ENCODE results near the gene PAQR7.
"Not testable (repeated sequence)": the region's sequence is repeated elsewhere in the genome, so short reads cannot be mapped to it uniquely, and the experiment has no call there.

PAQR7 gene

DNA sequence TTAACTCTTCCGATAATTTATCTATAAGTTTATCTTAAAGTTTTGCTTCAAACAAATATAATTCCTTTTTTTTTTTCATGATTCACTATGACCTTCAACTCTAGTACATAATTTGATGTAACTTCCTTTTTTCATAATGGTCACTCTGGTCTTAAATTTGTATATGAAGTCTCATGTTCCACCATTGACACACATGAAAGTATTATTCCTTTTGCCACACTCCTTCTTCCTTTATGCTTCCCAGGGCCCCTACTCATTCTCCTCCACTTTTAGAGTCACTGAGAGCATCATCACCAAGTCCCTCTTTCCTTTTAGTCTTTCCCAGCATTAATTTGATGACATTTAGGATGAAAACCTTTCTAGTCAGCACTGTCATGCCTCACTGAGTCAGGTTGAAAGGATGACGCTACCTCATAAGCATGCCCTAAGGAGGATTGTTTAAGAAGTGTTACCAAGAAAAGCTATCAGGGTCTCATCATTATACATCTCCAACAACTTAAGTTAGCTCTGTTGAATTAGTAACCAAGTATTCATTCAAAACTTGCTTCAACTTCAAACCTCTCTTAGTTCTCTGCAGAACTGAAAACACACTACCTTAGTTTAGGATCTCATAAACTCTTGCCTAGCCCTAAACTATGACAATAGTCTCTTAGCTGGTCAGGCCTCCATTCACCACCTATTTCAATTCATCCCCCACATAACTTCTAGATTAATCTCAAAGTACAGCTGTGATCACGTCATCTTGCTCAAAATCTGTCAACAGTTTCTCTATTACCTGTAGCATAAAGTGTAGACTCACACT is 30.8 kb downstream of the PAQR7 start:
- no peak for DNase-seq

- no peak for DNase-seq
Measured at GRCh38 chr1:25843483-25843882, 32.0 kb downstream of the PAQR7 start.

- DNase-seq = not testable (repeated sequence)
Measured at GRCh38 chr1:25839808-25840207, 35.7 kb downstream of the PAQR7 start.

- no peak for DNase-seq
Measured at GRCh38 chr1:25837262-25837875, 38.1 kb downstream of the PAQR7 start.

- DNase-seq = no peak
Measured at GRCh38 chr1:25836695-25837094, 38.8 kb downstream of the PAQR7 start.

- DNase-seq = no peak
Measured at GRCh38 chr1:25834894-25835293, 40.6 kb downstream of the PAQR7 start.

GRCh38 chr1:25833158-25833557 is 42.4 kb downstream of the PAQR7 start:
- no peak for DNase-seq

DNA sequence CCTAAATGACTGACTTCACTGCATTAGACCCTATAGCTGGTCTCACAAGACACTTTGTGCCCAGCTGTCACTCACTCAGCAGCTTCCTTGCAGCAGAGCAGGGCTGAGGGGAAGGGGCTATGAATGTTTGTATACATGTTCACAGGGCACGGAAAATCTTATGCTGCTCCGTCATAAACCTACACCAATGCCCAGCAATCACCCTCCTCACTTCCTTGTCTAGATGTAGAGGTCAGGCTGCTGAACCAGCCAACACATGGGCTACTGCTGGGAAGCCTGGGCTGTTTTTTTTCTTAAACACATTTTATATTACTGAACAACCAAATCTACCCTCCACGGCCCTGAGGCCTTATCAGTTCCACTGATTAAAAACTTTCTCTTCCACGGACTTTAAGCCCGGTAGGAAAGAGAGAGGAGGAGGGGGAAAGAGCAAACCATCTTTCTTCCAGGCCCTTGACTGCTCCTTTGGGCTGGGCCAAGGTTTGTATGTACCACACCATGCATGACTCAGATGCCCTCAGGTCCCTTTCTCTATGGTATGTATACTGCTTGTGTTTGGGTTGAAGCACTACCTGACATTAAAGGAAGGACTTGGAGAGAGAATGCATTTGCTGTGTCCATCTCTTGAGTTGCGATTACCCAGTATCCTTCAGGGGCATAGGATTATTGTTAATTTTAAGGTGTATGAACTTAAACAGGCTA is 43.0 kb downstream of the PAQR7 start:
- no peak for DNase-seq

- DNase-seq = no peak
Measured at GRCh38 chr1:25831569-25832196, 43.8 kb downstream of the PAQR7 start.

- no peak for DNase-seq
Measured at GRCh38 chr1:25829046-25829445, 46.5 kb downstream of the PAQR7 start.

DNA sequence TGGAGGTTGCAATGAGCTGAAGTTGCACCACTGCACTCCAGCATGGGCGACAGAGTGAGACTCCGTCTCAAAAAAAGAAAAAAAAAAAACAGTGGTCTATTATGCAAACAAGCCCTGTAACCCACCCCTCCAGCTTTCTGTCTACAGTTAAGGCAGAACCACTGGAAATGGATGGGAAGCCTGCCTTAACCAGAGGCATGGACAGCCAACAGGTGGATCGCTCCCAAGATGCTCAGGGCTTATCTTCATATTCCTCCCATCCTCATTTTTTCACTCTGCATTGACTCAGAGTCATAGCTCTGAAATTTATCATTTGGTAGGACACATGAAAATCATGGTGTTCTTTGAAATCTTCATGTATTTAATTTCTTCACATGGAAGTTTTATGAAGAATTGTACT is 47.0 kb downstream of the PAQR7 start:
- DNase-seq = no peak

DNA sequence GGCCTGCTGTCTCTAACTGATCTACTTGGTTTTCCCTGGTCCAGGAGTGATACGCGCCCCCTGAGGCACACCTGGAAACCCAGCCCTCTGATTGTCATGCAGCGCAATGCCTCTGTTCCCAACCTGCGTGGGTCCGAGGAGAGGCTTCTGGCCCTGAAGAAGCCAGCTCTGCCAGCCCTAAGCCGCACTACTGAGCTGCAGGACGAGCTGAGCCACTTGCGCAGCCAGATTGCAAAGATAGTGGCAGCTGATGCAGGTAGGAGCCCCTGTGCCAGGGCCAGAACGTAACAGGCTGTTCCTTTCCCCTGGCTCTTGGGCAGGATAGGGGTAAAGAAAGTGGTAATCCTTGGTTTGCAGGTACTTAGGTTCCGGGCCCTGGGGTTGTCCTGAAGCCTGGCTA is 48.9 kb downstream of the PAQR7 start:
- DNase-seq = no peak

DNA sequence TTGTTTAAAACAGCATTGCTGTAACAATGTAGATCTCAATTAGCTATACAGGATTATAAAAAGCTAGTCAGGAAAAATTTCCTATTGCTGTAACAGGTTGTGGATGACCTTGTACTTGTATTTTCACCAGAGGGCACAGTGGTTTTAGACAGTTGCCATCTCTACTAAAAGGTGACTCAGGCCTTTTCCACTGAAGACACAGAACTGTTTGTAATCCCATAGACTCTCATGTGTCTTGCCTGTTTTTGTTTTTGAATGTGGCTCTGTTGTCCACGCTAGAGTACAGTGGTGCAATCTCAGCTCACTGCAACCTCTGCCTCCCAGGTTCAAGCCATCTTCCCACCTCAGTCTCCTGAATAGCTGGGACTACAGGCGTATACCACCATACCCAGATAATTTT is 49.9 kb downstream of the PAQR7 start:
- no peak for DNase-seq

- DNase-seq = no peak
Measured at GRCh38 chr1:25821630-25822091, 53.8 kb downstream of the PAQR7 start.

DNA sequence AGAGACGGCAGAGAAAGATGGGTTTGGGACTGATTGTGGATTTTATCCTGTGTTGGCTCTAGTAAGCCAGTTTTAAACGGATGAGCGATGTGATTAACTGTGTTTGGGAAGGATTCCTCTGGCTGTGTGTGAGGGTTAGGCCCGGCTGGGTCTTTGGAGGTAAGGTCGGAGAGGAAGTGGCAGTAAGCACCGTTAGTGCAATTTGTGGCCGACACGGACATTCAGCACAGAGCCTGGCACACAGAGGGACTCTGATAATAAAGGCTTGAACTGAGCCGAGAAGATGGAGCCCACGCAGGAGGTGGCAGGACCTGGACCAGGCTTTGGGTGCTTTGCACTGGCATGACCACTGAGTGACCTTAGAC is 54.4 kb downstream of the PAQR7 start:
- DNase-seq = no peak

- peak; percentile 57 to 66 for DNase-seq
Measured at GRCh38 chr1:25820247-25821111, 55.0 kb downstream of the PAQR7 start.

DNA sequence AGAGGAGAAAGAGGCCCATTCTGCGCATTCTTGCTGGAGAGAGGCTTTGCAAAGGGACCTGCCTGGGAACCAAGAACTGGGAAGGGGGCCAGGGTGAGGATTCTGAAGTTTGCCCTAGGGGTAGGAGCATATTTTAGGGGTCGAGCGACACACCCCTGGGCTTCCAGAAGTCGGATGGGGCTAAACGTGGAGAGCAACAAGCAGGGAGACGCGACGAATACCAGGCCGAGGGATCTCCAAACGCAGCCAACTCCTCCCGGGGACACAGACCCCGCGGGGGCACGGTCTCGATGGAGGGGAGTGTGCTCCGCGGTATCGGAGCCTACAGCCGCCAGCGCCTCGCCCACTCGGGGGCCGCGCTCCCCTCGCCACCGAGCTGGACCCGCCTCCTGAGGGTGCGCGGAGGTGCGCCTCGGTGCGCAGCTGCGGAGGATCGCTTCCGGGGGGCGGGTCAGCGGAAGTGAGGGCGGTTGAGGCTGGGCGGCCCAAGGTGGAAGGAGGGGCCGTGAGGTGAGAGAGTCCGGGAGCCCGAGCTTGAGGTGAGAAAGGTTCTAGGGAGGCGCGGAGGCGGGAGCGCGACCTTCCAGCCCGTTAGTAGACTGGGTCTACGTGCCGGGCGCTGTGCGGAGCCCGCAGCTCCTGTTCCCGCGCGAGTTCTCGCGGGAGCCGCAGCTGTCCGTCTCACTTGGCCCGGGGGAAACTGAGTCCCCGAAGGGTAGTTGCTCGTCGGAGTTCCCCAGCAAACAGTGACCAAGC is 55.8 kb downstream of the PAQR7 start, which contains the start of gene MTFR1L:
MTFR1L (plus strand) TSS at position 464 of the 756 bp plus-strand sequence. CDS start 3,151 bp downstream, outside the sequence.
- DNase-seq = peak; percentile 92 to 93

- DNase-seq = no peak
Measured at GRCh38 chr1:25818569-25818968, 56.9 kb downstream of the PAQR7 start.

- DNase-seq = no peak
Measured at GRCh38 chr1:25817840-25818501, 57.5 kb downstream of the PAQR7 start.

- DNase-seq = no peak
Measured at GRCh38 chr1:25816112-25816718, 59.3 kb downstream of the PAQR7 start.

Measured in stimulated activated CD4-positive, alpha-beta T cell treated with anti-CD3 and anti-CD28 coated beads, Interleukin-4, amount 100 ng/mL, for 4 hours (primary cell).